GM12874 (cell line): ENCODE measurements around the gene SDHAF2.

ENCODE experiments used
- CTCF ChIP-seq: IDR thresholded peaks from 2 replicates; pipeline ENCODE4 v1.5.1; 2011; ENCODE audit warnings: low read depth, mild to moderate bottlenecking, control low read depth, low read length, moderate library complexity; ENCODE audit not compliant: insufficient read depth

The SDHAF2 gene

GRCh38 chr11:61495801-61496601 is 66.1 kb downstream of the SDHAF2 start:
- TF ChIP-seq CTCF = no peak
